Tongue (tissue), 2 donors: ENCODE results near the gene AFF1. TPM values are rescaled to one million over a fixed set of nuclear protein-coding genes. Genes with fewer than 3 reads are reported as not detected.

Source experiments
- DNase-seq: peaks from one replicate; pipeline ENCODE4 v3.0.0-alpha.2; 2015
- total RNA-seq: library from RNA; depleted of rRNA; stranded (reverse); fragments of >200 nt; gene quantifications from one replicate; pipeline ENCODE4 v1.2.3, GENCODE V29; 2014

AFF1 gene
- total RNA-seq, 1 donor from 2014 or later = 41.1 TPM

GRCh38 chr4:86950831-86951525, 16.2 kb downstream of the AFF1 start:
- DNase-seq = no peak

GRCh38 chr4:86955888-86956451, 21.2 kb downstream of the AFF1 start:
- DNase-seq = no peak

DNA sequence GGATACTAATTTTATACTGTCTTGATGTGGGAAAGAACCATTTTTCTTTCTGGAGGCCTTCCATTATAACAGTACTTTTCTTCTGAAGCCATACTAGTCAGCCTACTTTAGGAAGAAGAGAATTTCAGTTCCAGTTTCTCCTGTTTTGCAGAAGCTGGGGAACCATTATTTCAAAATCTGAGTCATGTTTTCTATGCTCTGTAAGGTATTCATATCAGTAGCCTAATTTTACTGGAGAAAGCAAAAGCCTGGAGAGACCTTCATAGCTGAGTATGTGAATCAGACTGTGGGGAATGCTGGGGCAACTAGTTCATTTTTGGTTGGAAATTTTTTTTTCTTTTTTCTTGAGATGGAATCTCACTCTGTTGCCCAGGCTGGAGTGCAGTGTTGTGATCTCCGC, 22.4 kb downstream of the AFF1 start:
- DNase-seq = no peak

- DNase-seq = no peak
These were observed 25.0 kb downstream of the AFF1 start for GRCh38 chr4:86959588-86960500.

DNA sequence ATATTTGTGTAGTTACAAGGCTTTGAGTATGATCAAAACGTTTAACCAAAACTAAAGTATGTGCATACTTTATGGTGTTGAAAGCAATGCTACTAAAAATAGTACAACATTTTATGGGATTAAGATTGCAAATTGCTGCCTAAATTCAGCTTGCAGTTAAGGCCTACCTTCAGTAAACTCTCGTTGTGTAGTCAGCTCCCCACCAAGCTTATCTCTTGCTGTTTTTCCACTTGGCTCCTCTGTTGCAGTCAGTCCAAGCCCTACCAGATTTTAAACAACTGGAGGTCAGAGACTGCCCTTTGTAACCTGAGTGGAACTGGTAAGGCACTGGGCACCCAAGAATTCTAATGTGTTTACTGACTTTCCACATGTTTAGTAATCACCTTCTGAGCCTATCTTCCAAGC, 25.7 kb downstream of the AFF1 start:
- no peak for DNase-seq

DNA sequence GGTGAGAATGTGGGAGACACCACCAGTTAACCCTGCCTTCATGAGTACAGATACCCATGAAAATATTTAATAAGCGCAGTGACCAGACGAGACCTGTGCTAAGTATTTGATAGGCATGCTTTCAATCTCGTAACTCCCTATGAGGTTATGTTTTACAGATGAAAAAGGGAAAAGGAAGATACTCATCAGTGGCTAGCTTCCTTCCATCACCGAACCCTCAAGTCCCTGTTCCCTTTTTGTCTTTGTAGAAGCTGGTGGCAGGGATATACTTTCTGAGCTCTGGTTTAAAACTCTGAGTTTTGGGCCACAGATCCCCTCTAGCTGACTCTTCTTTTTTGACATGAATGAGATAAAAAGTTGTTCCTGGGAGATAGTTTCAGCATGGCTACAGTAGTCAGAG, 26.3 kb downstream of the AFF1 start:
- DNase-seq = no peak

GRCh38 chr4:86961605-86962295, 26.9 kb downstream of the AFF1 start:
- DNase-seq = no peak

DNA sequence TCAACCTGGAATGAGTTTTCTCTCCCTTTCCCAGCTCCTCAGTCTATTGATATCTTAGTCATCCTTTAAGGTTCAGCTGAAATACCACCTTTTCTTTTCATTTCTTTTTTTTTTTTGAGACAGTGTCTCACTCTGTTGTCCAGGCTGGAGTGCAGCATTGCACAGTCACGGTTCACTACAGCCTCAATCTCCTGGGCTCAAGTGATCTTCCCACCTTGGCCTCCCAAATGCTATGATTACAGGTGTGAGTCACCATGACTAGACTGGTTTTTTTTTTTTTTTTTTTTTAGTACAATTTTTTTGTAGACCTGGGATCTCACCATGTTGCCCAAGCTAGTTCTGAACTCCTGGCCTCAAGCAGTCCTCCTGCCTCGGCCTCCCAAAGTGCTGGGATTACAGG, 28.9 kb downstream of the AFF1 start:
- DNase-seq = no peak

- no peak for DNase-seq
These were observed 30.5 kb downstream of the AFF1 start for GRCh38 chr4:86965019-86965976.

GRCh38 chr4:86967073-86967472, 32.3 kb downstream of the AFF1 start:
- DNase-seq = no peak

- DNase-seq = no peak
These were observed 33.0 kb downstream of the AFF1 start for GRCh38 chr4:86967798-86968197.

GRCh38 chr4:86968547-86968946, 33.7 kb downstream of the AFF1 start:
- DNase-seq = no peak

DNA sequence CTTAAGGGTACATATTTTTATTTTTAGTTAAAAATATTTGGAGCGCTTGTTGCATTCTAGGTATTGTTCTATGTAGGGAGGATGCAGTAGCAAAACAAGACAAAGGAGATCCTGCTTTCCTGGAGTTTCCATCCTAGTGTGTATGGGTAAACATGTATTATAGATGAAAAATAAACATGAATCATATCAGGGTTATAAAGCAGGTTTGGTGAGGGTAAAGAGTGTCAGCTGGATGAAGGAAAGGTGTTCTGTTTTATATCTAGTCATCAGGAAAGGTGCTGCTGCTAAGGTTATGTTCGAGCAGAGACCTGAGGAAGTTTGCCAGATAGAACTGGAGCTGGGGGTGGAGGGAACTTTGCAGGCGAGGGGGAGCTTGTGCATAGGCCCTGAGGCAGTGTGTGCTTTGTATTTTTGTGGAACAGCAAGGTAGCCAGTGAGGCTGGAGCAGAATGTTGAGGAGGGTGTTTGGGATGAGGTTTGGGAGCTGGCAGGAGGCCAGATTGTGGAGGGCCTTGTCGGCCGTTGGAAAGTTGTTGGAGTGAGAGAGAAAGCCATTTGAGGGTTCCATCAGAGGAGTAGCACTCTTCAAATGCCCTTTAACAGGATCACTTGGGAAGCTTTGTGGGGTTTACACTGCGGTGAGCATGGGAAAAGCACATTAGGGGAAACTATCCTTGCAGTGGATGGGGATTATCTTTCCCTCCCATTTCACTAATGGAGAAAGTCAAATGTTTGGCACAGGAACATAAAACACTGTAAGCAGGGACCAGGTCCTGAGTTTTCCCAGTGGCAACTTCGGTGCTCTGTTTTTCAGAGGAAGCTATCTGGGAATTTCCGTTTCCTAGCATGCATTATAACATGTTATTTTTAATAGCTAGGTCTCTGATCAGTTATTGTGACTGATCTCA, 35.9 kb downstream of the AFF1 start:
- DNase-seq = no peak

GRCh38 chr4:86971355-86971683, 36.5 kb downstream of the AFF1 start:
- no peak for DNase-seq

GRCh38 chr4:86972997-86973396, 38.2 kb downstream of the AFF1 start:
- DNase-seq = peak; percentile 55

DNA sequence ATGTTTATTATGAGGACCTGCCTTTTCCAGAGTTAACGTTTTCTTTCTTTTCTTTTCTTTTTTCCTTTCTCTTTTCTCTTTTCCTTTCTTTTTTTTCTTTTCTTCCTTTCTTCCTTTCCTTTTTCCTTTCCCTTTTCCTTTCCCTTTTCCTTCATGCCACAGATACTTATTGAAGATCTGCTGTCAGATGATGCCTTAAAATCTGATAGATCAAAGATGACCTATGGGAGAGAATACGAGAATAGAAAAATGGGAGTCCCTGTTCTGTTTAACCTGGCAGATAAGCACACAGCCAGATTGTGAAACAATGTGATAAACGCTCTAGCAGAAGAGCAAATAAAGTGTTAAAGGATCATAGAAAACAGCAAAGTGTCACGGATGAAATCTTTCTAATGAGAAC, 38.9 kb downstream of the AFF1 start:
- DNase-seq = no peak

GRCh38 chr4:86974551-86974994, 39.8 kb downstream of the AFF1 start:
- no peak for DNase-seq

GRCh38 chr4:86975927-86976326, 41.1 kb downstream of the AFF1 start:
- no peak for DNase-seq

DNA sequence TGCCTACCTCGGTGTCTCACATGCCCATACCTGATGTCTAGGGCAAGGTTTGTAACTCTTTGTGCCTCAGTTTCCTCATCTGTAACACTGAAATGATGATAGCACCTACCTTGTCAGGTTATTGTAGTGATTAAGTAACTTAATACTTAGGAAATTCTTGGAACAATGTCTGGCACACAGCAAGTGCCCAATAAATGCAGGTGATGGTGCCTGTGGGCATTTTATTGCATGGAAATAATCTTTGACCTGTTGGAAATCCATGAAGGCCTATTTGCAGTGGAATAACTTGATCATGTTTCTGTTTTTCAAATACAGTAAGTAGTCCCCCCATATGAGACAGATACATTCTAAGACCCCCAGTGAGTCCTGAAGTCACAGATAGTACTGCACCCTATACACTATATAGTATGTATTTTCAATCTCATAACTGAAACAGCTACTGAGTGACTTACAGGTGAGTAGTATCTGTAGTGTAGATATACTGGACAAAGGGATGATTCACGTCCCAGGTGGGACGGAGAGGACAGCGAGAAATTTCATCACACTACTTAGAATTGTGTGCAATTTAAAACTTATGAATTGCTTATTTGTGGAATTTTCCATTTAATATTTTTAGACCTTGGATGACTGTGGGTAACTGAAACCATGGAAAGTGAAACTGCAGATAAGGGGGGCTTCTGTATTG, 42.1 kb downstream of the AFF1 start:
- DNase-seq = no peak
